ENCODE data around the gene LTBP1.
"Not testable (repeated sequence)": the region's sequence is repeated elsewhere in the genome, so short reads cannot be mapped to it uniquely, and the experiment has no call there.

The LTBP1 gene

GRCh38 chr2:33365264-33365970 is 418.7 kb downstream of the LTBP1 start:
- H4K91ac ChIP-seq (ENCODE audit: low read length), result no peak overlapping the region
- H3K4me1 ChIP-seq (ENCODE audit: control insufficient read depth, insufficient read depth, low read depth, low read length), result no peaks in the 10 kb centered on the region
- H2AK5ac ChIP-seq (ENCODE audit: low read length, severe bottlenecking), result no peak overlapping the region
- no peak overlapping the region for H3K4me2 ChIP-seq (ENCODE audit: low read length, poor library complexity, severe bottlenecking)
- no peak overlapping the region for H3K4me3 ChIP-seq (ENCODE audit: insufficient read depth in 1 of 2, low read depth in 1 of 2, low read length in 2 of 2)
- H2AFZ ChIP-seq (ENCODE audit: low read depth, low read length), result no peak overlapping the region
- no peaks in the 10 kb centered on the region for H3K9me3 ChIP-seq (ENCODE audit: control insufficient read depth, low read length)
- H3K36me3 ChIP-seq (ENCODE audit: control insufficient read depth in 1 of 2, insufficient read depth in 2 of 2, low read depth in 1 of 2, low read length in 2 of 2), result peaks cover 0 to 56% of the 10 kb centered on the region in 2 experiments
- H2BK5ac ChIP-seq (ENCODE audit: low read depth, low read length, poor library complexity, severe bottlenecking), result no peak overlapping the region
- H3K27me3 ChIP-seq (ENCODE audit: control insufficient read depth in 1 of 2, insufficient read depth in 1 of 2, low read length in 2 of 2), result no peaks in the 10 kb centered on the region
- no peak overlapping the region for H2BK12ac ChIP-seq (ENCODE audit: low read length in 2 of 2)
- H2BK15ac ChIP-seq (ENCODE audit: low read depth, poor library complexity, severe bottlenecking), result no peak overlapping the region
- no peak overlapping the region for H3K18ac ChIP-seq (ENCODE audit: low read depth in 1 of 2, low read length in 2 of 2)
- no peak overlapping the region for H2BK120ac ChIP-seq (ENCODE audit: low read depth, low read length)
- H3K27ac ChIP-seq (ENCODE audit: low read length, poor library complexity, severe bottlenecking), result no peak overlapping the region
- no peak for DNase-seq
- WGBS, result 96% methylated on average over 4 of the region's 9 CpGs
- H3K23ac ChIP-seq (ENCODE audit: low read length in 2 of 2), result no peak overlapping the region
- H4K8ac ChIP-seq (ENCODE audit: low read length), result no peak overlapping the region
- no peak overlapping the region for H3K14ac ChIP-seq (ENCODE audit: low read length in 2 of 2)
- H3K9ac ChIP-seq (ENCODE audit: low read length), result no peak overlapping the region
- no peaks in the 10 kb centered on the region for H3K79me1 ChIP-seq (replicated peaks; ENCODE audit: low read length, poor library complexity, severe bottlenecking)
- H3K4ac ChIP-seq (ENCODE audit: low read depth in 1 of 2, low read length in 2 of 2), result no peak overlapping the region

- no peak overlapping the region for H3K4me2 ChIP-seq (ENCODE audit: low read length, poor library complexity, severe bottlenecking)
These were observed 419.7 kb downstream of the LTBP1 start for GRCh38 chr2:33366473-33366872.

DNA sequence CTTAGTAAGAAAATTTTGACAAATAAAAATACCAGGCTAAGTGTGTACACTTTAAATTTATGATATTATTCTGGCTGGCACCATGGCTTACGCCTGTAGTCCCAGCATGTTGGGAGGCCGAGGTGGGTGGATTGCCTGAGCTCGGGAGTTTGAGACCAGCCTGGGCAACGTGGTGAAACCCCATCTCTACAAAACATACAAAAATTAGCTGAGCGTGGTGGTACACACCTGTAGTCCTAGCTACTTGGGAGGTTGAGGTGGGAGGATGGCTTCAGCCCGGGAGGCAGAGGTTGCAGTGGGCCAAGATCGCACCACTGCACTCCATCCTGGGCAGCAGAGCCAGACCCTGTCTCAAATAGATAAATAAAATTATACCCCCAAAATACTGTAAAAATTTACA is 421.8 kb downstream of the LTBP1 start:
- H2AK5ac ChIP-seq (ENCODE audit: low read length, severe bottlenecking); H3K27ac ChIP-seq (ENCODE audit: low read length, poor library complexity, severe bottlenecking); H3K4ac ChIP-seq (ENCODE audit: low read depth in 1 of 2, low read length in 2 of 2); H3K4me3 ChIP-seq (ENCODE audit: insufficient read depth in 1 of 2, low read depth in 1 of 2, low read length in 2 of 2); H3K18ac ChIP-seq (ENCODE audit: low read depth in 1 of 2, low read length in 2 of 2); H2BK15ac ChIP-seq (ENCODE audit: low read depth, poor library complexity, severe bottlenecking); H3K9me3 ChIP-seq (ENCODE audit: control insufficient read depth, low read length); H4K8ac ChIP-seq (ENCODE audit: low read length); DNase-seq; H2BK120ac ChIP-seq (ENCODE audit: low read depth, low read length); H3K4me1 ChIP-seq (ENCODE audit: control insufficient read depth, insufficient read depth, low read depth, low read length); H3K27me3 ChIP-seq (ENCODE audit: control insufficient read depth in 1 of 2, insufficient read depth in 1 of 2, low read length in 2 of 2); H3K9ac ChIP-seq (ENCODE audit: low read length); H4K91ac ChIP-seq (ENCODE audit: low read length); H2AFZ ChIP-seq (ENCODE audit: low read depth, low read length); H3K4me2 ChIP-seq (ENCODE audit: low read length, poor library complexity, severe bottlenecking); H3K79me1 ChIP-seq (replicated peaks; ENCODE audit: low read length, poor library complexity, severe bottlenecking); H2BK5ac ChIP-seq (ENCODE audit: low read depth, low read length, poor library complexity, severe bottlenecking); H3K23ac ChIP-seq (ENCODE audit: low read length in 2 of 2); H3K14ac ChIP-seq (ENCODE audit: low read length in 2 of 2); H2BK12ac ChIP-seq (ENCODE audit: low read length in 2 of 2): not testable (repeated sequence)
- H3K36me3 ChIP-seq (ENCODE audit: control insufficient read depth in 1 of 2, insufficient read depth in 2 of 2, low read depth in 1 of 2, low read length in 2 of 2), result peaks cover 0 to 51% of the 10 kb centered on the region in 2 experiments
- WGBS, result 100% methylated on average over 4 of the region's 7 CpGs

More at GRCh38 chr2:33366473-33366872, 419.7 kb downstream of the LTBP1 start:
- Histone ChIP-seq H2AFZ (ENCODE audit: low read depth, low read length) (no peak overlapping the region), H3K23ac (ENCODE audit: low read length in 2 of 2) (no peak overlapping the region), H3K14ac (ENCODE audit: low read length in 2 of 2) (no peak overlapping the region), H4K91ac (ENCODE audit: low read length) (no peak overlapping the region), H3K18ac (ENCODE audit: low read depth in 1 of 2, low read length in 2 of 2) (no peak overlapping the region), H2BK15ac (ENCODE audit: low read depth, poor library complexity, severe bottlenecking) (no peak overlapping the region), H3K4ac (ENCODE audit: low read depth in 1 of 2, low read length in 2 of 2) (no peak overlapping the region), H3K9ac (ENCODE audit: low read length) (no peak overlapping the region), H3K4me1 (ENCODE audit: control insufficient read depth, insufficient read depth, low read depth, low read length) (no peaks in the 10 kb centered on the region), H2AK5ac (ENCODE audit: low read length, severe bottlenecking) (no peak overlapping the region), H4K8ac (ENCODE audit: low read length) (no peak overlapping the region), H3K27me3 (ENCODE audit: control insufficient read depth in 1 of 2, insufficient read depth in 1 of 2, low read length in 2 of 2) (no peaks in the 10 kb centered on the region), H2BK12ac (ENCODE audit: low read length in 2 of 2) (no peak overlapping the region), H3K9me3 (ENCODE audit: control insufficient read depth, low read length) (no peaks in the 10 kb centered on the region), H3K36me3 (ENCODE audit: control insufficient read depth in 1 of 2, insufficient read depth in 2 of 2, low read depth in 1 of 2, low read length in 2 of 2) (peaks cover 0 to 60% of the 10 kb centered on the region in 2 experiments), H3K79me1 (replicated peaks; ENCODE audit: low read length, poor library complexity, severe bottlenecking) (no peaks in the 10 kb centered on the region), H2BK120ac (ENCODE audit: low read depth, low read length) (no peak overlapping the region), H3K27ac (ENCODE audit: low read length, poor library complexity, severe bottlenecking) (peak overlapping the region; percentile 19), H3K4me3 (ENCODE audit: insufficient read depth in 1 of 2, low read depth in 1 of 2, low read length in 2 of 2) (no peak overlapping the region), H2BK5ac (ENCODE audit: low read depth, low read length, poor library complexity, severe bottlenecking) (no peak overlapping the region)
- no peak for DNase-seq
- 80% methylated on average over 3 of the region's 5 CpGs for WGBS

- DNase-seq, result no peak
- Histone ChIP-seq H2AFZ (ENCODE audit: low read depth, low read length) (no peak overlapping the region), H3K27ac (ENCODE audit: low read length, poor library complexity, severe bottlenecking) (no peak overlapping the region), H2AK5ac (ENCODE audit: low read length, severe bottlenecking) (no peak overlapping the region), H3K79me1 (replicated peaks; ENCODE audit: low read length, poor library complexity, severe bottlenecking) (no peaks in the 10 kb centered on the region), H2BK15ac (ENCODE audit: low read depth, poor library complexity, severe bottlenecking) (no peak overlapping the region), H4K8ac (ENCODE audit: low read length) (no peak overlapping the region), H2BK120ac (ENCODE audit: low read depth, low read length) (no peak overlapping the region), H3K36me3 (ENCODE audit: control insufficient read depth in 1 of 2, insufficient read depth in 2 of 2, low read depth in 1 of 2, low read length in 2 of 2) (peaks cover 0 to 50% of the 10 kb centered on the region in 2 experiments), H3K4ac (ENCODE audit: low read depth in 1 of 2, low read length in 2 of 2) (no peak overlapping the region), H3K4me3 (ENCODE audit: insufficient read depth in 1 of 2, low read depth in 1 of 2, low read length in 2 of 2) (no peak overlapping the region), H2BK5ac (ENCODE audit: low read depth, low read length, poor library complexity, severe bottlenecking) (no peak overlapping the region), H3K9me3 (ENCODE audit: control insufficient read depth, low read length) (no peaks in the 10 kb centered on the region), H2BK12ac (ENCODE audit: low read length in 2 of 2) (no peak overlapping the region), H3K27me3 (ENCODE audit: control insufficient read depth in 1 of 2, insufficient read depth in 1 of 2, low read length in 2 of 2) (no peaks in the 10 kb centered on the region), H3K14ac (ENCODE audit: low read length in 2 of 2) (no peak overlapping the region), H3K23ac (ENCODE audit: low read length in 2 of 2) (no peak overlapping the region), H3K4me2 (ENCODE audit: low read length, poor library complexity, severe bottlenecking) (no peak overlapping the region), H4K91ac (ENCODE audit: low read length) (no peak overlapping the region), H3K4me1 (ENCODE audit: control insufficient read depth, insufficient read depth, low read depth, low read length) (no peaks in the 10 kb centered on the region), H3K9ac (ENCODE audit: low read length) (no peak overlapping the region), H3K18ac (ENCODE audit: low read depth in 1 of 2, low read length in 2 of 2) (no peak overlapping the region)
- 96% methylated on average over 4 of the region's 5 CpGs for WGBS
These were observed 422.4 kb downstream of the LTBP1 start for GRCh38 chr2:33369191-33369590.
